Peyer's patch (tissue), 4 donors: Measurements from ENCODE around the gene RXRB. TPM values are rescaled to one million over a fixed set of nuclear protein-coding genes. Genes with fewer than 3 reads are reported as not detected.

Experiments
- DNase-seq, 3 donors: peaks; one replicate each; pipeline ENCODE4 v3.0.0-alpha.2; 2017 to 2019
- H3K27ac ChIP-seq, 4 donors: fragments of 200-600 bp; sonication (generic); one replicate each; pipeline ENCODE4 v1.5.1; 2016 to 2019
- H3K27me3 ChIP-seq, 2 donors: fragments of 200-600 bp; sonication (generic); one replicate each; pipeline ENCODE4 v1.5.1; 2019
- H3K36me3 ChIP-seq, 3 donors: fragments of 200-600 bp; sonication (generic); one replicate each; pipeline ENCODE4 v1.5.1; 2016 to 2019
- H3K4me1 ChIP-seq, 4 donors: fragments of 200-600 bp; sonication (generic); one replicate each; pipeline ENCODE4 v1.5.1; 2016 to 2019
- H3K4me3 ChIP-seq, 4 donors: fragments of 200-600 bp; sonication (generic); 1 replicate in 3 of 4; 2 replicates in 1 of 4; pipeline ENCODE4 v1.5.1; 2016 to 2019; ENCODE audit warnings: mild to moderate bottlenecking in 1 of 4
- H3K9me3 ChIP-seq, 4 donors: fragments of 200-600 bp; sonication (generic); one replicate each; pipeline ENCODE4 v1.5.1; 2016 to 2019; ENCODE audit warnings: mild to moderate bottlenecking in 1 of 4
- CTCF ChIP-seq, 6 experiments: fragments of 450-650 bp in 4 of 6; fragments of 200-600 bp in 2 of 6; sonication (generic) in 1 of 6; IDR thresholded peaks; one replicate each; pipeline ENCODE4 v1.5.1; 2017 to 2019; ENCODE audit warnings: antibody characterized with exemption in 6 of 6, mild to moderate bottlenecking in 3 of 6, moderate library complexity in 1 of 6
- POLR2A ChIP-seq, 2 donors: fragments of 450-650 bp; IDR thresholded peaks; one replicate each; pipeline ENCODE4 v1.5.1; 2017; ENCODE audit warnings: antibody characterized with exemption in 2 of 2, mild to moderate bottlenecking in 2 of 2, moderate library complexity in 2 of 2
- total RNA-seq, 4 donors: library from RNA; depleted of rRNA; stranded (reverse); fragments of >200 nt; gene quantifications; one replicate each; pipeline ENCODE4 v1.1.0, GENCODE V29; 2016

RXRB gene
- total RNA-seq, 4 donors from 2014 or later, result 23.1 to 56.7 (median 36.6) TPM

GRCh38 chr6:33189625-33190448 is 10.6 kb downstream of the RXRB start:
- no peaks in the 10 kb centered on the region for H3K9me3 ChIP-seq
- peaks cover 0 to 9% of the 10 kb centered on the region in 2 donors for H3K27me3 ChIP-seq
- no peak overlapping the region for H3K4me3 ChIP-seq
- H3K36me3 ChIP-seq, result peaks cover 0 to 8% (median 0%) of the 10 kb centered on the region in 3 donors
- H3K27ac ChIP-seq, result no peak overlapping the region
- TF ChIP-seq CTCF (IDR thresholded peaks at IDR 0.05) (no peak), POLR2A (IDR thresholded peaks at IDR 0.05) (no peak)
- H3K4me1 ChIP-seq, result peaks cover 0 to 15% (median 10%) of the 10 kb centered on the region in 4 donors
- no peak for DNase-seq

- H3K27me3 ChIP-seq, result peaks cover 0 to 9% of the 10 kb centered on the region in 2 donors
- DNase-seq, result no peak
- peaks cover 0 to 15% (median 10%) of the 10 kb centered on the region in 4 donors for H3K4me1 ChIP-seq
- TF ChIP-seq POLR2A (IDR thresholded peaks at IDR 0.05) (no peak), CTCF (IDR thresholded peaks at IDR 0.05) (no peak)
- no peaks in the 10 kb centered on the region for H3K9me3 ChIP-seq
- H3K4me3 ChIP-seq, result no peak overlapping the region
- no peak overlapping the region for H3K27ac ChIP-seq
- H3K36me3 ChIP-seq, result peaks cover 0 to 2% (median 0%) of the 10 kb centered on the region in 3 donors
These were observed 11.3 kb downstream of the RXRB start for GRCh38 chr6:33189164-33189563.

GRCh38 chr6:33187809-33188208 is 12.7 kb downstream of the RXRB start:
- TF ChIP-seq CTCF (IDR thresholded peaks at IDR 0.05) (no peak), POLR2A (IDR thresholded peaks at IDR 0.05) (no peak)
- DNase-seq, result no peak
- Histone ChIP-seq H3K36me3 (no peaks in the 10 kb centered on the region), H3K4me3 (no peak overlapping the region), H3K27ac (no peak overlapping the region), H3K27me3 (peaks cover 0 to 6% of the 10 kb centered on the region in 2 donors), H3K4me1 (peaks cover 0 to 13% (median 7%) of the 10 kb centered on the region in 4 donors), H3K9me3 (no peaks in the 10 kb centered on the region)

GRCh38 chr6:33185654-33186187 is 14.7 kb downstream of the RXRB start:
- Histone ChIP-seq H3K27me3 (no peaks in the 10 kb centered on the region), H3K9me3 (no peaks in the 10 kb centered on the region), H3K4me1 (peaks cover 0 to 3% (median 0%) of the 10 kb centered on the region in 4 donors), H3K27ac (no peak overlapping the region), H3K36me3 (no peaks in the 10 kb centered on the region), H3K4me3 (no peak overlapping the region)
- TF ChIP-seq CTCF (IDR thresholded peaks at IDR 0.05) (no peak), POLR2A (IDR thresholded peaks at IDR 0.05) (no peak)
- DNase-seq, result no peak

- H3K4me1 ChIP-seq, result peaks cover 0 to 3% (median 0%) of the 10 kb centered on the region in 4 donors
- no peak overlapping the region for H3K4me3 ChIP-seq
- no peak for DNase-seq
- no peaks in the 10 kb centered on the region for H3K27me3 ChIP-seq
- no peaks in the 10 kb centered on the region for H3K9me3 ChIP-seq
- no peak overlapping the region for H3K27ac ChIP-seq
- TF ChIP-seq POLR2A (IDR thresholded peaks at IDR 0.05), result no peak
- TF ChIP-seq CTCF (IDR thresholded peaks at IDR 0.05), result no peak
- no peaks in the 10 kb centered on the region for H3K36me3 ChIP-seq
These were observed 15.3 kb downstream of the RXRB start for GRCh38 chr6:33185190-33185589.
